Measurements from ENCODE around the gene ADM2. TPM values are rescaled to one million over a fixed set of nuclear protein-coding genes. Genes with fewer than 3 reads are reported as not detected.

ADM2 gene
- total RNA-seq, 2 experiments from 2014 or later, result 3.7 to 4.1 TPM

- peak; percentile 89 for DNase-seq
- CTCF ChIA-PET, result interaction anchor here (0.9 to 1.3 kb wide), 2 partner anchors 34 to 145 kb away, joined by 3 to 4 read pairs; no protein-coding TSS in a partner anchor
- peak within 1 kb of the TSS; percentile 89 for H3K4me3 Mint-ChIP-seq
- peaks cover 55% of the 10 kb centered on the region for H3K4me1 Mint-ChIP-seq
- peak within 1 kb of the TSS; percentile 88 for H3K27ac Mint-ChIP-seq
- no peaks in the 10 kb centered on the region for H3K9me3 Mint-ChIP-seq
- peaks cover 4% of the 10 kb centered on the region for H3K27me3 Mint-ChIP-seq
- POLR2A ChIA-PET, result no interaction called here
- peaks cover 16% of the 10 kb centered on the region for H3K36me3 Mint-ChIP-seq (ENCODE audit: low read depth)
Observed at GRCh38 chr22:50474710-50475651, 6.4 kb upstream of the ADM2 start, which contains the start of gene SBF1. Gene SBF1 (minus strand): TSS chr22:50475035. CDS start chr22:50474840, 195 bp downstream.

DNA sequence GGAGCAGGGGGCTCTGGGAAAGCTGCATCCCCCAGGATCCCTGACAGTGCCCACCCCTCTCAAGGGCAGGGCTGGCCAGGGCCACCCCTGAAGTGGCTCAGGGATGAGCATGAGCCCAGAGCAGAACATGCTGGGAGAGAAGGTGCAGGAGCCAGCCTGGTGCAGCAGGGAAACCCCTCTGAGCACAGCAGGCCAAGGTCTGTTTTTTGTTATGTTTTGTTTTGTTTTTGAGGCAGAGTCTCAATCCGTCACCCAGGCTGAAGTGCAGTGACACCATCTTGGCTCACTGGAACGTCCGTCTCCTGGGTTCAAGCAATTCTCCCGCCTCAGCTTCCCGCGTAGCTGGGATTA lies 5.7 kb upstream of the ADM2 start:
- H3K4me3 Mint-ChIP-seq, result peak overlapping the region; percentile 63
- no peak for DNase-seq
- peaks cover 51% of the 10 kb centered on the region for H3K4me1 Mint-ChIP-seq
- H3K9me3 Mint-ChIP-seq, result no peaks in the 10 kb centered on the region
- CTCF ChIA-PET, result interaction anchor here (0.9 to 1.3 kb wide), 2 partner anchors 33 to 144 kb away, joined by 3 to 4 read pairs; no protein-coding TSS in a partner anchor
- peak overlapping the region; percentile 79 for H3K27ac Mint-ChIP-seq
- POLR2A ChIA-PET, result no interaction called here
- H3K36me3 Mint-ChIP-seq (ENCODE audit: low read depth), result peaks cover 13% of the 10 kb centered on the region
- H3K27me3 Mint-ChIP-seq, result peaks cover 9% of the 10 kb centered on the region

- H3K36me3 Mint-ChIP-seq (ENCODE audit: low read depth), result peaks cover 12% of the 10 kb centered on the region
- peaks cover 12% of the 10 kb centered on the region for H3K27me3 Mint-ChIP-seq
- no peaks in the 10 kb centered on the region for H3K9me3 Mint-ChIP-seq
- H3K27ac Mint-ChIP-seq, result peak overlapping the region; percentile 38
- H3K4me3 Mint-ChIP-seq, result peak overlapping the region; percentile 63
- ChIA-PET CTCF (no interaction called here), POLR2A (no interaction called here)
- no peak for DNase-seq
- peaks cover 39% of the 10 kb centered on the region for H3K4me1 Mint-ChIP-seq
Observed at GRCh38 chr22:50476868-50477267, 4.5 kb upstream of the ADM2 start.

DNA sequence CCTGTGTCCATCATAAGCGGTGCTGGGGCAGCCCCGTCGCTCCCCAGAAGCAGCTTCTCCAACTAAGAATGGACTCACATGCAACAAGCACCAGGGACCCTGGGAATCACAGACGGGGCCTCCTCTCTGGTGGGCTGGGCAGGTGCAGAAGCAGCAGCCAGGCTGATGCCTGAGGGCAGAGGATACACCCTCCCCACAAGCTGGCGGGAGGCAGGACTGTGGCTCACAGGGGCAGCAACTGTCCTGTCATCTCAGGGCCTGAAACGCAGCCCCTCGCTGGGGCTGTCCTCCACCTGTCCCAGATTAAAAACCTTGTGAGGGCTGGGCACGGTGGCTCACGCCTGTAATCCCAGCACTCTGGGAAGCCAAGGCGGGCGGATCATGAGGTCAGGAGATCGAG lies 3.4 kb upstream of the ADM2 start:
- Mint-ChIP-seq H3K4me3 (no peak overlapping the region), H3K9me3 (no peaks in the 10 kb centered on the region), H3K4me1 (peaks cover 28% of the 10 kb centered on the region), H3K27me3 (peaks cover 12% of the 10 kb centered on the region), H3K36me3 (ENCODE audit: low read depth) (peaks cover 11% of the 10 kb centered on the region), H3K27ac (peak overlapping the region; percentile 46)
- POLR2A ChIA-PET, result no interaction called here
- no peak for DNase-seq
- CTCF ChIA-PET, result interaction anchor here (0.7 to 1.7 kb wide), 2 partner anchors 150 to 201 kb away, joined by 3 read pairs; partner anchors contain the start of gene ARSA

GRCh38 chr22:50479721-50480120 lies 1.6 kb upstream of the ADM2 start:
- no peak for DNase-seq
- Mint-ChIP-seq H3K27ac (peak overlapping the region; percentile 28), H3K27me3 (peaks cover 12% of the 10 kb centered on the region), H3K4me1 (peaks cover 16% of the 10 kb centered on the region), H3K4me3 (peak overlapping the region; percentile 61), H3K9me3 (no peaks in the 10 kb centered on the region), H3K36me3 (ENCODE audit: low read depth) (no peaks in the 10 kb centered on the region)
- POLR2A ChIA-PET, result no interaction called here
- CTCF ChIA-PET, result interaction anchor here (1.0 to 1.3 kb wide), 4 partner anchors 9 to 138 kb away, joined by 3 to 4 read pairs (median 3); partner anchors contain the start of genes LMF2 and NCAPH2

DNA sequence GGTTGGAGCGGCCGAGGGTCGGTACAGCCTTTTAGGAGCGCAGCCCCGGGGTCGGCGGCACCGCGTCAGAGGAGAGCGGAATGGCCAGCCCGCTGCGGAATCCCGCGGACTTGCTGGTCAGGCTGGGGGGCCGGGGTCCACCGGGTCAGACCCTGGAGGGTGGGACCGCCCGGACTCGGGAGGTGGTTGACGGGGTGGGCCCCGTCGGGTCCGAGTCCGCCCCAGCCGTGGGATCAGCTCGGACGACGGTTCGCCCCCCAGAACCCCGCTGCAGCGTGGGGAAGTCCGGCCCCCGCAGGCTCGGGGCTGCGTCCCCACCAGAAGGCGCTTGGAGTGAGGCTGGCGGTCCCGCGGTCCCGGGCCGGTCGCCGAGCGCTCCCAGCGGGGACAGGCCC lies 301 bp upstream of the ADM2 start:
- no peaks in the 10 kb centered on the region for H3K36me3 Mint-ChIP-seq (ENCODE audit: low read depth)
- POLR2A ChIA-PET, result no interaction called here

DNA sequence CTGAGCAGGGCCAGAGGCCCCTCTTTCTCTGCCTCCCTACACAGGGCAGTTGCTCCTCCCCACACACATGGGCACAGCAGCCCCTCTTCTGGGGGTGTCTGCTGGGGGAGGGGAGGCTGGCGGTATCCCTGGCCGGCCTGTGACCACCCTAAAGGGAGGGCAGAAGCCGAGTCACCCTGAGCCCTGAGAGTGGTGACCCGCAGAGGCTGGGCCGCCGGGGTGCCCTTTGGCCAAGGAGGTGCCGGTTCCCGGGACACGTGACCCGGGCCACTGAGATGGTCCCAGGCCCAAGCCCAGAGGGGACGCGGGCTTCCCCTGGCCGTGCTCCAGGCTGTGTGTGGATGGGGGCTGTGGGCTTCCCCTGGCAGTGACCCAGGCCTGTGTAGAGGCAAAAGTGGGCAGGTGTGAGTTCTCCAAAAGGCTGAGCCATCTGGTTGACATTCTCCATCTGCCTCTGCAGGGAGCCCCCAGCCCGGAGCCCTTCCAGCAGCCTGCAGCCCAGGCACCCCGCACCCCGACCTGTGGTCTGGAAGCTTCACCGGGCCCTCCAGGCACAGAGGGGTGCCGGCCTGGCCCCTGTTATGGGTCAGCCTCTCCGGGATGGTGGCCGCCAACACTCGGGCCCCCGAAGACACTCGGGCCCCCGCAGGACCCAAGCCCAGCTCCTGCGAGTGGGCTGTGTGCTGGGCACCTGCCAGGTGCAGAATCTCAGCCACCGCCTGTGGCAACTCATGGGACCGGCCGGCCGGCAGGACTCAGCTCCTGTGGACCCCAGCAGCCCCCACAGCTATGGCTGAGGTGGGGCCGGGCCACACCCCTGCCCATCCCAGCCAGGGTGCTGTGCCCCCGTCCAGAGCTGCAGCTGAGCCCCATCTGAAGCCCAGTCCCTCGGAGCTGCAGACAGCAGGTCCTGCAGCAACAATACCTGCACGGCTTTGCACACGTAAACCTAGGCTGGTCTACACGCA lies 1.0 kb downstream of the ADM2 start:
- no peak for DNase-seq
- Mint-ChIP-seq H3K4me1 (peaks cover 5% of the 10 kb centered on the region), H3K27me3 (peaks cover 12% of the 10 kb centered on the region), H3K4me3 (peak overlapping the region; percentile 73), H3K9me3 (no peaks in the 10 kb centered on the region), H3K36me3 (ENCODE audit: low read depth) (no peaks in the 10 kb centered on the region), H3K27ac (peak overlapping the region; percentile 62)
- POLR2A ChIA-PET, result no interaction called here
- CTCF ChIA-PET, result interaction anchor here (0.9 kb wide), 1 partner anchor 12 kb away, joined by 3 read pairs; no protein-coding TSS in a partner anchor

More for the DNA sequence above, 301 bp upstream of the ADM2 start:
- CTCF ChIA-PET, result interaction anchor here (0.7 kb wide), 1 partner anchor 204 kb away, joined by 3 read pairs; no protein-coding TSS in a partner anchor
- Mint-ChIP-seq H3K4me1 (peaks cover 11% of the 10 kb centered on the region), H3K27ac (no peak overlapping the region), H3K4me3 (peak overlapping the region; percentile 59), H3K27me3 (peaks cover 12% of the 10 kb centered on the region), H3K9me3 (no peaks in the 10 kb centered on the region)
- no peak for DNase-seq

GRCh38 chr22:50483106-50483505 lies 1.8 kb downstream of the ADM2 start:
- Mint-ChIP-seq H3K4me1 (peaks cover 5% of the 10 kb centered on the region), H3K27ac (no peak overlapping the region), H3K27me3 (peaks cover 12% of the 10 kb centered on the region), H3K36me3 (ENCODE audit: low read depth) (no peaks in the 10 kb centered on the region), H3K9me3 (no peaks in the 10 kb centered on the region), H3K4me3 (no peak overlapping the region)
- CTCF ChIA-PET, result interaction anchor here (0.9 to 1.5 kb wide), 2 partner anchors 11 to 43 kb away, joined by 3 to 5 read pairs; partner anchors contain the start of gene SCO2
- POLR2A ChIA-PET, result no interaction called here
- DNase-seq, result no peak

DNA sequence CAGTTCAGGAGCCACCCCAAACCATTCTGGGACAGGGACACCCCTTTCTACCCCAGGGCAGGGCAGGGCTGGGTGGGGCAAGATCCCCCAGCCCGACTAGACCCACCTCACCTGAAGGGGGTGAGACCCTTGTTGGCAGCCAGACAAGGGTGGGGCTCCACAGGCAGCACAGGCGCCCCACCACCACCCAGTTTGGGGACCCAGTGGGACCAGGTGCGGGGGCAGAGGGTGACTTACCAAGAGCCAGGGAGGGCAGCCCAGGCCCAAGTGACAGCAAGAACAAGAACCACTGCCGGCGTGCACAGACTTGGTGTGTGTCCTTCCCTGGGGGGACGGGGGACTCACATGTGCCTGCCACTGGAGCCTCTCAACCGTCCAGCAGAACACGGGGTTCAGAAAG lies 2.2 kb downstream of the ADM2 start:
- ChIA-PET POLR2A (no interaction called here), CTCF (interaction anchor here (0.9 to 1.8 kb wide), 3 partner anchors 11 to 42 kb away, joined by 3 to 6 read pairs (median 5); partner anchors contain the start of gene SCO2)
- H3K27ac Mint-ChIP-seq, result no peak overlapping the region
- H3K36me3 Mint-ChIP-seq (ENCODE audit: low read depth), result no peaks in the 10 kb centered on the region
- DNase-seq, result no peak
- no peaks in the 10 kb centered on the region for H3K9me3 Mint-ChIP-seq
- H3K4me1 Mint-ChIP-seq, result peaks cover 5% of the 10 kb centered on the region
- no peak overlapping the region for H3K4me3 Mint-ChIP-seq
- peaks cover 12% of the 10 kb centered on the region for H3K27me3 Mint-ChIP-seq

DNA sequence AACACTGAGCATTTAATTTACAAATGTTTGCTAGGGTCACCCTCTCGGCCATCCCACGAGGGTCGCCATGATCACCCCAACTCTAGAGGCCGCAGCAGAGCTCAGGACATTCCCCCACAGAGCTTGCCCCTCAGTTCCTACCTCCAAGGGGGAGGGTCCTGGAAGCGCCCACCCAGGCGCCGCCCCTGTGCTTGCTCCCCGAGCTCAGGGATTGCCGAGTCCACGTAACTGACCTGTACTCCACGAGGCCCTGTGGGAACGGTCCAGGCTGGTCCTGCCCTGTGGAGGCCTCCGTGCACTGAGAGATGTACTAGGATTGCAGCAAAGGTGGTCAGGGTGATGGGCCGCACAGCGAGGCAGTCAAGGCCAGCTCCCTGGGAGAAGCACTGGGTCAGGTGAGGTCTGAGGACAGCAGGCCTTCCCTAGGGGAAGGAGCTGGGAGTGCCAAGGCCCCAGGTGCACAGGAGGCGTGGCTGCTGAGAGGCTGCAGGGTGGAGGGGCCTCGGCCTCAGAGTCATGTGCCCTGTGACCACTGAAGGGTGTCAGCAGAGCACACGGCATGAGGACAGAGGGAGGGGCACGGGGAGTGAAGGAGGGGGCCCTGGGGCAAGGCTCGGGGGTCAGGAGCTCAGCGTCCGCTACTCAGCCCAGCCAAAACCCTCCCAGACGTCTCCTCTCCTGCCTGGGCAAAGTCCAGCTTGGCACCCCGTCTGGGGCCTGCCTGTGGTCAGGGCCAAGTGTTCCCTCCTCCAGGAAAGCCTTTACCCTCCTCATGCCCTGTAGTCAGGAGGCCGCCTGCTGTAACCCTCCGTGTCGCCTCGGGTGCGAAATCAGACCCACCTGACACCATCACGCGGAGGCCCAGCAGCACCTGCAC lies 2.9 kb downstream of the ADM2 start:
- Mint-ChIP-seq H3K36me3 (ENCODE audit: low read depth) (no peaks in the 10 kb centered on the region), H3K27ac (no peak overlapping the region), H3K9me3 (no peaks in the 10 kb centered on the region), H3K4me3 (no peak overlapping the region), H3K4me1 (peaks cover 5% of the 10 kb centered on the region), H3K27me3 (peaks cover 12% of the 10 kb centered on the region)
- CTCF ChIA-PET, result interaction anchor here (1.0 to 1.8 kb wide), 3 partner anchors 14 to 208 kb away, joined by 3 to 6 read pairs (median 5); partner anchors contain the start of gene SCO2
- POLR2A ChIA-PET, result no interaction called here
- DNase-seq, result no peak

GRCh38 chr22:50485221-50486131 lies 4.1 kb downstream of the ADM2 start:
- CTCF ChIA-PET, result interaction anchor here (0.9 to 1.8 kb wide), 5 partner anchors 12 to 209 kb away, joined by 3 to 6 read pairs (median 4); no protein-coding TSS in a partner anchor

More at GRCh38 chr22:50485221-50486131, 4.1 kb downstream of the ADM2 start:
- DNase-seq, result no peak
- POLR2A ChIA-PET, result no interaction called here
- peaks cover 3% of the 10 kb centered on the region for H3K27me3 Mint-ChIP-seq
- H3K27ac Mint-ChIP-seq, result no peak overlapping the region
- H3K9me3 Mint-ChIP-seq, result no peaks in the 10 kb centered on the region
- peaks cover 2% of the 10 kb centered on the region for H3K4me1 Mint-ChIP-seq
- no peak overlapping the region for H3K4me3 Mint-ChIP-seq
- H3K36me3 Mint-ChIP-seq (ENCODE audit: low read depth), result no peaks in the 10 kb centered on the region
